ENCODE data around the gene SRGAP1.

Gene SRGAP1

DNA sequence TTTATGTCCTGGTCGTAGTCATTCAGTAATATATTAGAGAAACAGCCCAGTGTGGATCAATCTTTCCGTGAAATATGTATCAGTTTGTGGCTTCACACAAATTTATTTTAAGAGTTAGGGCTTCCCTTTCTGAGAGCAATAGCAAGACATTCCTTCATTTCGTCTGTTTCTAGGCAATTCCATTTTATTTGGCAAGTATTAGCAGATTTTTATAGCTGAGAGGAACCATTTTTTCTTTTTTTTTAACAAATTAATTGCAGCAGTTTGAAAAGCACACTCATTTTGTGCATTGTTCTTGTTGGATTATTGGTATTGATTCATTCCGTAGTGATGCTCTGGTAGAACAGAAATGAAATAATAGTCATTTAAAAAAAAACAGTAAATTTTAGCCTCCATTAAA is 132.9 kb downstream of the SRGAP1 start:
- H3K36me3 ChIP-seq (ENCODE audit: control insufficient read depth in 1 of 2, insufficient read depth in 2 of 2, low read length in 2 of 2) = no peaks in the 10 kb centered on the region
- no peak overlapping the region for H3K27ac ChIP-seq (ENCODE audit: low read length)
- H3K9me3 ChIP-seq (ENCODE audit: control insufficient read depth in 1 of 2, low read length in 2 of 2) = no peaks in the 10 kb centered on the region
- H3K4me1 ChIP-seq (ENCODE audit: control insufficient read depth in 1 of 2, insufficient read depth in 2 of 2, low read length in 2 of 2) = peaks cover 0 to 2% of the 10 kb centered on the region in 2 donors
- H3K4me3 ChIP-seq (ENCODE audit: low read depth in 1 of 2, low read length in 2 of 2) = no peak overlapping the region
- no peaks in the 10 kb centered on the region for H3K27me3 ChIP-seq (ENCODE audit: low read depth, low read length)

DNA sequence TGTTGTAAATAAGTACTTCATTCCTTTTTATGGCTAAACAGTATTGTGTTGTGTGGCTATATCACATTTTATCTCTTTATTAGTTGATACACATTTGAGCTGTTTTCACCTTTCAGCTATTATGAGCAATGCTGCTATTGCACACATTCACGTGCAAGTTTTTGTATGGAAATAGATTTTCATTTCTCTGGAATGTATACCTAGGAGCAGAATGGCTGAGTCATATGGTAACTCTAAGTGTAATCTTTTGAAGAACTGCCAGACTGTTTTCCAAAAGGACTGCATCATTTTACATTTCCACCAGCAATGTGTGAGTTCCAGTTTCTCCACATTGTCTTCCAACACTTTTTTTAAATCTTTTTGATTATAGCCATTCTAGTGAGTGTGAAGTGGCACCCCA is 134.0 kb downstream of the SRGAP1 start:
- H3K4me3 ChIP-seq (ENCODE audit: low read depth in 1 of 2, low read length in 2 of 2) = no peak overlapping the region
- no peaks in the 10 kb centered on the region for H3K9me3 ChIP-seq (ENCODE audit: control insufficient read depth in 1 of 2, low read length in 2 of 2)
- H3K4me1 ChIP-seq (ENCODE audit: control insufficient read depth in 1 of 2, insufficient read depth in 2 of 2, low read length in 2 of 2) = peaks cover 0 to 3% of the 10 kb centered on the region in 2 donors
- no peak overlapping the region for H3K27ac ChIP-seq (ENCODE audit: low read length)
- no peaks in the 10 kb centered on the region for H3K27me3 ChIP-seq (ENCODE audit: low read depth, low read length)
- H3K36me3 ChIP-seq (ENCODE audit: control insufficient read depth in 1 of 2, insufficient read depth in 2 of 2, low read length in 2 of 2) = no peaks in the 10 kb centered on the region

DNA sequence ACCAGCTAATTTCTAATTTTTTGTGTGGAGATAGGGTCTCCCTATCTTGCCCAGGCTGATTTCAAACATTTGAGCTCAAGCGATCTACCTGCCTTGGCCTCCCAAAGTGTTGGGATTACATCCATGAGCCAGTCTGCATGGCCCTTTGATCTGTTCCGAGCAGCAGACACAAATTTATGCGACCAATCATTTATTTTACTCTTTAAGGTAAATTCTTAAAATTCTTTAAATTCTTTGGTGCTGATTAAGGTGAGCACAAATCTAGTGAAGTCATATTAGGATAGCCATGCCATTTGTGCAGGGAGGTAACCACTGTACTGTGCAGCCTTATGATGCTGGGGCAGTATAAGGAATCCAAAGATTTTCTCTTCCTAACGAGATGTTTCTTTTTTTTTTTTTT is 135.7 kb downstream of the SRGAP1 start:
- Histone ChIP-seq H3K9me3 (ENCODE audit: control insufficient read depth in 1 of 2, low read length in 2 of 2) (no peaks in the 10 kb centered on the region), H3K27ac (ENCODE audit: low read length) (no peak overlapping the region), H3K4me3 (ENCODE audit: low read depth in 1 of 2, low read length in 2 of 2) (no peak overlapping the region), H3K4me1 (ENCODE audit: control insufficient read depth in 1 of 2, insufficient read depth in 2 of 2, low read length in 2 of 2) (peaks cover 0 to 3% of the 10 kb centered on the region in 2 donors), H3K27me3 (ENCODE audit: low read depth, low read length) (no peaks in the 10 kb centered on the region), H3K36me3 (ENCODE audit: control insufficient read depth in 1 of 2, insufficient read depth in 2 of 2, low read length in 2 of 2) (no peaks in the 10 kb centered on the region)

DNA sequence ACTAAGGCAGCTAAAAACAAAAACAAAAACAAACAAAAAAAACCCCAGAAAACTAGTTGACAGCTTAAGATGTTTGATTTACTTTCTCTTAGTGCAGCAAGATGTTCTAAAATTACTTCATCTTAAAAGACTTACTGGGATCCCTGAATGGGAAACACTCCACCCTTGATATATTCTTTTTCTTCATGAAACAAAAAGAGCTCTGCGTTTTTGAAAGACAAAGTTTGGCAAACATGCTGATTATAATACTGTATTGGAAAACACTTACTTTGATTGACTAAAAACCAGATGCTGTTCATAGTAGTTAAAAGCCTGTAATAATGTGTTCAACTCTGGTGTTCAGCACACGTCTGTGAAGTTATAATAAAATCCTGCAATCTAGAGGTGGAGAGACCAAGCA is 136.8 kb downstream of the SRGAP1 start:
- no peaks in the 10 kb centered on the region for H3K36me3 ChIP-seq (ENCODE audit: control insufficient read depth in 1 of 2, insufficient read depth in 2 of 2, low read length in 2 of 2)
- H3K27me3 ChIP-seq (ENCODE audit: low read depth, low read length) = no peaks in the 10 kb centered on the region
- no peak overlapping the region for H3K4me3 ChIP-seq (ENCODE audit: low read depth in 1 of 2, low read length in 2 of 2)
- H3K4me1 ChIP-seq (ENCODE audit: control insufficient read depth in 1 of 2, insufficient read depth in 2 of 2, low read length in 2 of 2) = peaks cover 0 to 3% of the 10 kb centered on the region in 2 donors
- no peaks in the 10 kb centered on the region for H3K9me3 ChIP-seq (ENCODE audit: control insufficient read depth in 1 of 2, low read length in 2 of 2)
- H3K27ac ChIP-seq (ENCODE audit: low read length) = no peak overlapping the region

DNA sequence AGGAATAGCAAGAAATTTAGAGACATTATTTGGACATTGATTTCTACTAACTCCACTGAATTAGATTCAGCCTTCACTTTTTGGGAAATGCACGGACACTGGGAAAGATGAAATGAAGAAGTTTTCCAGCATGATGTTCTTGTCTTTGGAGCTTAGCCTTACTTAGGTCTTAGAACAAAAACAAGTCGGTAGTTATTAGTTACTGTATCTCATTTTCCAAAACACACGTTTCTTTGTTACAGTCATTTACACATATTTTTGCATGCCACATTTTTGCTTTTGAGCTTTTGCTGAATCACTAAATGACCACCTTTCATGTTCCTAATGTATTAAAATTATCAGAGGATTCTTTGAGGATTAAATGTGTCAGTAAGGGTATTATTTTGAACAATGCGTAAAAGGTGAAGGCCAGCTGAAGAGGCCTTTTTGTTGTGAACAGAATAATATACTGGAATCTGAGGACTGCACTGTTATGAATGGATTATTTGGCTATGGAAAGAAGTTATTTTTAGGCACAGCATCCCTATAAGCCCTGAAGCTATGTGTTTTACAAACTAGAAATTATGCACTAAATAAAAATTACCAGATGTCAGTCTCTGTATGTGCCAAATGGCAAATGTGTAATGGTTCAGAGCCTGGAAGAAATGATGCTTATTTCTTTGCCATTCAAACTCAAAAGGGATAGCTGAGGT is 138.2 kb downstream of the SRGAP1 start:
- H3K27ac ChIP-seq (ENCODE audit: low read length) = peak overlapping the region; percentile 21

DNA sequence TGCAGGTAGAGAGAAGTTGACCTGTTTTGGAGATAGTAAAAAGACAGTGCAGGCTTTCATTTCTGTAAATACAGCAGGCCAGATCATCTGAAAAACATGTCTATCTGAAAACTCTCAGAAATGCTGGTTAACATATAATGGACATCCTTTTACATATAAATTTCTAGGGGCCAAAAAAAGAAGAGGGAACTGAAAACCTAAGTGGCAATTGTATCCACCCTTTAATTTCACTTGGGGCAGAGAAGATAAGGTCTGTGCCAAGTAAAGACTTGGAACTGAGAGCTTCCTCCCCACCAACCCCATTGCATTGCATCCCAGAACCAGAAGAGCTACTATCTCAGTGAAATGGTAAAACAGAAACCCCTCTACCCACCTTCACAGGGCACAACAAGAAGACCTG is 141.0 kb downstream of the SRGAP1 start:
- Histone ChIP-seq H3K27me3 (ENCODE audit: low read depth, low read length) (no peaks in the 10 kb centered on the region), H3K27ac (ENCODE audit: low read length) (no peak overlapping the region), H3K4me3 (ENCODE audit: low read depth in 1 of 2, low read length in 2 of 2) (no peak overlapping the region), H3K9me3 (ENCODE audit: control insufficient read depth in 1 of 2, low read length in 2 of 2) (no peaks in the 10 kb centered on the region), H3K36me3 (ENCODE audit: control insufficient read depth in 1 of 2, insufficient read depth in 2 of 2, low read length in 2 of 2) (no peaks in the 10 kb centered on the region), H3K4me1 (ENCODE audit: control insufficient read depth in 1 of 2, insufficient read depth in 2 of 2, low read length in 2 of 2) (peaks cover 3 to 12% of the 10 kb centered on the region in 2 donors)

More for the DNA sequence above, 138.2 kb downstream of the SRGAP1 start:
- Histone ChIP-seq H3K4me3 (ENCODE audit: low read depth in 1 of 2, low read length in 2 of 2) (no peak overlapping the region), H3K9me3 (ENCODE audit: control insufficient read depth in 1 of 2, low read length in 2 of 2) (no peaks in the 10 kb centered on the region), H3K4me1 (ENCODE audit: control insufficient read depth in 1 of 2, insufficient read depth in 2 of 2, low read length in 2 of 2) (peaks cover 0 to 3% of the 10 kb centered on the region in 2 donors), H3K36me3 (ENCODE audit: control insufficient read depth in 1 of 2, insufficient read depth in 2 of 2, low read length in 2 of 2) (no peaks in the 10 kb centered on the region), H3K27me3 (ENCODE audit: low read depth, low read length) (no peaks in the 10 kb centered on the region)

DNA sequence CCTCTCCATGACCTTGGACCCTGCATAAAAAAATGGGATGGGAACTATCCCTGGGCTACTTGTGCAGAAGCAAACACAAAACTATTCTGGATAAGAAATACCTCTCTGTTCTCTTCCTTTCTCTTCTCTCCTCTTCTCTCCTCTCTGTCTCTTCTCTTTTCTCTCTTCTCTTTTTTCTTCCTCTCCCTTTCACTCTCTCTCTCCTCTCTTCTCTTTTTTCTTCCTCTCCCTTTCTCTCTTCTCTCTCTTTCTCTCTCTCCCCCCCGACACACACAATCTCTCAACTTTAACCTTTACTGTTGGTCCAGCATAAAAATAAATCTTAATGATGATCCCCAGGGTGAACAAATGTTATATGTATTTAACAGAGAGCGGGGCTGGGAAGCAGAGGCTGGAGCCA is 141.4 kb downstream of the SRGAP1 start:
- Histone ChIP-seq H3K27me3 (ENCODE audit: low read depth, low read length) (no peaks in the 10 kb centered on the region), H3K4me3 (ENCODE audit: low read depth in 1 of 2, low read length in 2 of 2) (no peak overlapping the region), H3K27ac (ENCODE audit: low read length) (no peak overlapping the region), H3K4me1 (ENCODE audit: control insufficient read depth in 1 of 2, insufficient read depth in 2 of 2, low read length in 2 of 2) (peaks cover 3 to 12% of the 10 kb centered on the region in 2 donors), H3K9me3 (ENCODE audit: control insufficient read depth in 1 of 2, low read length in 2 of 2) (no peaks in the 10 kb centered on the region), H3K36me3 (ENCODE audit: control insufficient read depth in 1 of 2, insufficient read depth in 2 of 2, low read length in 2 of 2) (no peaks in the 10 kb centered on the region)

DNA sequence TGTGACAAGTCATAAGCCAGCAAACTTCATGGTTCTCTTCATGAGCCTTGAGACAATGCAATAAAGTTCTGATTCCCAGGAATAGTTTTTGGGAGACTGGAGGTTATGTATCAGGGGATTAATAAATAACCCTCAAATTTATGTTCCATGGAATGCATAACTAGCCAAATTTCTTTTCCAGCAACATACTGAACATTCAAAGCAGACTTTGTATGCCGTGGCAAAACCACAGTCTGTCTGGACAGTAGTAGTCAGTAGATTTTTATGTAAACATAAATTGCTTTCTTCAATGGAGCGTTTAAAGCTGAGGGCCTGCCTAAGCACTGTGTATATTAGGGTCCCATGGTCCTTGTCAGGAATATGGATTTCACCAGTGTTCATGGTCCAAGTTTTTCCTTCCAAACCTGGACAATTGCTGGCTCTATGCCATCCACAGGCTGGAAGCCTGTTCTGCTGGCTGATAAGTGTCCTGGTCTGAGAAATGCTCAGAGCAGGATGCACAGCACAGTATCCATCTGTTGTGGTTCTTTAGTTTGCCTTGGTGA is 144.9 kb downstream of the SRGAP1 start:
- H3K4me3 ChIP-seq (ENCODE audit: low read depth in 1 of 2, low read length in 2 of 2) = no peak overlapping the region
- H3K27me3 ChIP-seq (ENCODE audit: low read depth, low read length) = no peaks in the 10 kb centered on the region
- no peaks in the 10 kb centered on the region for H3K36me3 ChIP-seq (ENCODE audit: control insufficient read depth in 1 of 2, insufficient read depth in 2 of 2, low read length in 2 of 2)
- peaks cover 0 to 26% of the 10 kb centered on the region in 2 donors for H3K4me1 ChIP-seq (ENCODE audit: control insufficient read depth in 1 of 2, insufficient read depth in 2 of 2, low read length in 2 of 2)
- H3K27ac ChIP-seq (ENCODE audit: low read length) = no peak overlapping the region
- H3K9me3 ChIP-seq (ENCODE audit: control insufficient read depth in 1 of 2, low read length in 2 of 2) = no peaks in the 10 kb centered on the region

DNA sequence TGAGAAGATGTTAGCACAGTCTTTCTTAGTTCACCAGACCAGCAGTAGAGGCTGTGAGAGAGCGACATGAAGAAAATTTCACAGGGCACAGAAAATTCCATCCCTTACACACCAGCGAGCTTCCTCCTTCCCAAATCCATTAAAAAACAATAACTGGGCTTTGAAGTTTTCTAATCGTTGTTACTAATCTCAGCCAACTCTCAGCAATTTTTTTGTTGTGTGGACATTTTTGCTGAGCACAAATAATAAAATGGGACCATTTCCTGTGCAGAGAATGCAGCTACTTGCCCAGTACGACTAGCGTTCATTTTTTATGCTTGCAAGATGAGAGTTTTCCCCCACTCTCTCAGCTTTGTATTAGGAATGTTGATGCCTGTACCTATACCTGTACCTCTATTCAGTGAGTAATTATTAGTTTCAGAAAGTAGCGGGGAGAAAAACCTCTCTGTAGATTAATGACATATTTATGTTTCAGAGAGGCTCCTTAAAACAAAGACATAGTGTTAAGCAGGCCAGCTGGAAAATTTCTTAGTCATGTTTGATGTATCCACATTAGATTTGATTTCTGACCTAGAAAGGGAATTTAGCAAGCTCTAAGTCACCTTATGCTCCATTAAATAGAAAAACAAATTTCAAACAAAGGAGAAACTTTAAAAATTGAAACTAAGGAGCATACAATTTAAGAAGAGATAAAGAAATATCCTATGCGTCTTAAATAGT is 146.5 kb downstream of the SRGAP1 start:
- Histone ChIP-seq H3K4me1 (ENCODE audit: control insufficient read depth in 1 of 2, insufficient read depth in 2 of 2, low read length in 2 of 2) (peaks cover 0 to 30% of the 10 kb centered on the region in 2 donors), H3K27ac (ENCODE audit: low read length) (no peak overlapping the region), H3K4me3 (ENCODE audit: low read depth in 1 of 2, low read length in 2 of 2) (no peak overlapping the region), H3K27me3 (ENCODE audit: low read depth, low read length) (no peaks in the 10 kb centered on the region), H3K36me3 (ENCODE audit: control insufficient read depth in 1 of 2, insufficient read depth in 2 of 2, low read length in 2 of 2) (no peaks in the 10 kb centered on the region), H3K9me3 (ENCODE audit: control insufficient read depth in 1 of 2, low read length in 2 of 2) (no peaks in the 10 kb centered on the region)

DNA sequence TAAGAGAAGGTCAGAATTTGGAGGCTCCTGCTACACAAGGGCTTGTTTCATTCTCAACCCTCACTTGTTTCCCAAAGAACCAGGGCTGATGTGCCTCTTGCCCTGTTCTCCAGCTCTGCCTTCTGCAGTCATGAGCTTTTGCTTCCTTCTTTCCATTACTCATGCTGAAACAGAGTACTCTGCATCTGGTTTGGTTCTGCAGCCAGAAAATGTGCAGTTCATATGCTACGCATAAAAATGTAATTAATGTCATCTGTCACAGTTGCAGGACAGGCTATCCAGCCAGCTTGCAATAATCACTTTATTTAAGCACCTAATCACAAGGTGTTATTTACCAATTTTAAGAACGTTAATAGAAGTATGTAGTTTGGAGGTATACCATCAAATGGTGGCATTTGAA is 150.2 kb downstream of the SRGAP1 start:
- Histone ChIP-seq H3K9me3 (ENCODE audit: control insufficient read depth in 1 of 2, low read length in 2 of 2) (no peaks in the 10 kb centered on the region), H3K4me3 (ENCODE audit: low read depth in 1 of 2, low read length in 2 of 2) (no peak overlapping the region), H3K27ac (ENCODE audit: low read length) (no peak overlapping the region), H3K4me1 (ENCODE audit: control insufficient read depth in 1 of 2, insufficient read depth in 2 of 2, low read length in 2 of 2) (peaks cover 0 to 20% of the 10 kb centered on the region in 2 donors), H3K36me3 (ENCODE audit: control insufficient read depth in 1 of 2, insufficient read depth in 2 of 2, low read length in 2 of 2) (no peaks in the 10 kb centered on the region), H3K27me3 (ENCODE audit: low read depth, low read length) (no peaks in the 10 kb centered on the region)

DNA sequence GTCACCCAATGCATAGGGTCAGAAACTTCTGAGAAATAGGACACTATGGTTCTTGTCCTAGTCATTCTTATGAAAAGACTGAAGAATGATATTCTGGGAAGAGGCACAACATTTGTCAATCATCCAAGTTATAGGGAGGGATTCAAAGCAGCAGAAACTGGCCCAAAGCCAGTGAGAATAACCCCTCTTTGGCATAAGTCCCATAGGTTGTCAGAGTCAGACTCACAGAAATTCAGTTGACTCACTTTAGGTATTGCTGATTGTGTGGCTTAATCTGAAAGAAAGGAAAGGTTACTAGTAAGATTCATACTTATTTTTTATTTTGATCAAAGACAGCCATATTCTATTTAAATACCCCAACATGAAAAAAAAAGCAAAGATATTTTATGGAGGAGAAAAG is 151.0 kb downstream of the SRGAP1 start:
- Histone ChIP-seq H3K36me3 (ENCODE audit: control insufficient read depth in 1 of 2, insufficient read depth in 2 of 2, low read length in 2 of 2) (no peaks in the 10 kb centered on the region), H3K4me3 (ENCODE audit: low read depth in 1 of 2, low read length in 2 of 2) (no peak overlapping the region), H3K4me1 (ENCODE audit: control insufficient read depth in 1 of 2, insufficient read depth in 2 of 2, low read length in 2 of 2) (peaks cover 0 to 18% of the 10 kb centered on the region in 2 donors), H3K27ac (ENCODE audit: low read length) (no peak overlapping the region), H3K27me3 (ENCODE audit: low read depth, low read length) (no peaks in the 10 kb centered on the region), H3K9me3 (ENCODE audit: control insufficient read depth in 1 of 2, low read length in 2 of 2) (no peaks in the 10 kb centered on the region)
